HG03558 (cell line): ENCODE data around the gene PSME3.

Source experiments
- ATAC-seq: cut with Tn5 transposase; IDR thresholded peaks from one replicate; pipeline ENCODE4 v1.9.1; 2021; ENCODE audit warnings: moderate number of reproducible peaks; ENCODE audit not compliant: unreplicated experiment; ENCODE audit errors: extremely low read depth

Gene PSME3

GRCh38 chr17:42814633-42815399 is 18.4 kb upstream of the PSME3 start:
- no peak for ATAC-seq

DNA sequence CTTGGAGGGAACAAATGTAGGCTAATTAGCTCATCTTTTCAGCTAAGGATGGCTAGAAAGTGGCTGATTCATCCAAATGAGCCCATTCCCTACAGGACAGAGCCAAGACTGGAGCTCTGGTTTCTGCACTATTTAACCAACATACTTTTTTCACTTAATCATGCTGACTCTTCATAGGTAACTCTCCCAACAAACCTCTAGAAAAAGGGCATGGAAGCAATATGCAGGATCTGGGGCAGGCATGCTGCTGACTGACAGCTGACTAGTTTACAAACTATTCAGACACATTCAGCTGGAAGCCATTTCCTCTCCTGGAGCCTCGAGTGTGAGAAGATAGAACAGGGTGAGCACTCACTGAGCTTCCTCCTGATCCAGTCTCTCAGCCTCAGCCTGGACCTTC is 15.3 kb upstream of the PSME3 start:
- ATAC-seq: no peak

- ATAC-seq: no peak
Measured at GRCh38 chr17:42818379-42818778, 14.8 kb upstream of the PSME3 start.

DNA sequence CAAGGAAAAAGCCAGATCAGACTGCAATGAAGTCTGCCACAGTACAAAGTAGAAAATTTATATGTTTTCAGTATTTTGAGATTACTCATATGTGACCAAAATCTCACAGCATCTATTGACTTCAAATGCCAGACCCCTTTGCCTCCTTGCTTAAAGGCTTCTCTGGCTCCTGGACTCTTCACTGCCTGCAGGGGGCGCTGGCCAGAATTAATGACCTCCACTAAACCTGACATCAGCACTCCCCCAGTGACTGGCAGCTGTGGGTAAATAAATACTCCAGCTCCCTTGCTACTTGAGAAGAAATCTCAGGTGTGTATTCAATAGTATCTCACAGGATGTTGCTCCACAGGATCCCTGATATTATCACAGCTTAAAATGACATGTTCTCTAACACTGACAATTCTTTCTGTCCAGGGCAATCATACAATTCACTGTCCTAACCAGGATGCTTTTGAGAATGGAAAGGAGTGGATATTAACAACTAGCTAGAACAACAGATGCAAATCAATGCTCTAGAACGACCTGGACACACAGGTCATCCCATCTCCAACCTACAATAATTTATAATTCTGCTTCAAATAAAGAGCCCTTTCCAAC is 13.2 kb upstream of the PSME3 start:
- ATAC-seq: no peak

DNA sequence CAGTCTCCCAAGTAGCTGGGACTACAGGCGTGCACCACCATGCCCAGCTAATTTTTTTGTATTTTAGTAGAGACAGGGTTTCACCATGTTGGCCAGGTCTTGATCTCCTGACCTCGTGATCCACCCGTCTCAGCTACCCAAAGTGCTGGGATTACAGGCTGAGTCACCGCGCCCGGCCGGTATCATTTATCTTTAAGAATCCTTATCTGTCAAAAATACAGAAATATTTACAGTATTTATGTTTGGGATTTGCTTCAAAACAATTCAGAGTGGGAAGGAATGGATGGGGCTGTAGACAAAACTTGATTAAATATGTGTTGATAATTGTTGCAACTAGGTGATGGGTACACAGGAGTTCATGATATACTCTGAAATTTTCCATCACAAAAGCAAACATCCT is 12.0 kb upstream of the PSME3 start:
- ATAC-seq: no peak

DNA sequence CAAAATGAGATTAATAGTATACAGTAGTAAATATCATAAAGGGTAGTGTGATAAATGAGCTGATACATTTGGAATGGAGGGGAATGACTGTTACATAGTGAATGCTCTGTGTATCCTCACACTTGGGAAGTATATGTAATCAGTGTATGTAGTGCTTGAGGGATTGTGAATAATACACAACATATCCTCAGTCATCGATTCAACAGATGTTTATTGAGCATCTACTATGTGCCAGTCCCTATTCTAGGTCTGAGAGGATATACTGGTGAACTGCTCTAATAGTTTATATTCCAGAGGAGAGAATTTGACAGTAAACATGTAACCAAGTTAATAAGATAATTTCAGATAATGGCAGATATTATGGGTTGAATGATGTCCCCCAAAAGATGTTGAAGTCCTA is 5.7 kb upstream of the PSME3 start:
- ATAC-seq: no peak

DNA sequence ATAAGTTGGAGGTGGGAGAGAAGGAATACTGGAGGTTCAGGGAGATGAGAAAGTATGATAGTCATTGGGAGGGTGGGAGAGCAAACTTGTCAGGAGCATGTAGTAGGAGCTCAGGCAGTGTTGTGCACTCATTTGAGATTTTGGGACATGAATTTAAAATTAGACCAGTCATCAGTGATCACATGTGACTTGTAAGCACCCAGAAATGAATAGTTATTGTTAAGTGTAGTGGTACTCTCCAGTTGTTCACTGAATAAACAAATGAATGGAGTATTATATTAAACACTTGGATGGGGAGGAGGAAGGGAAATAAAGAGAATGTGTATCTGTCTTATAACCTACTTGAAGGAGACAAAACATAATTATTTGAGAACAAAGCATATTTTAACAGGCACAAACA is 2.2 kb upstream of the PSME3 start:
- no peak for ATAC-seq

DNA sequence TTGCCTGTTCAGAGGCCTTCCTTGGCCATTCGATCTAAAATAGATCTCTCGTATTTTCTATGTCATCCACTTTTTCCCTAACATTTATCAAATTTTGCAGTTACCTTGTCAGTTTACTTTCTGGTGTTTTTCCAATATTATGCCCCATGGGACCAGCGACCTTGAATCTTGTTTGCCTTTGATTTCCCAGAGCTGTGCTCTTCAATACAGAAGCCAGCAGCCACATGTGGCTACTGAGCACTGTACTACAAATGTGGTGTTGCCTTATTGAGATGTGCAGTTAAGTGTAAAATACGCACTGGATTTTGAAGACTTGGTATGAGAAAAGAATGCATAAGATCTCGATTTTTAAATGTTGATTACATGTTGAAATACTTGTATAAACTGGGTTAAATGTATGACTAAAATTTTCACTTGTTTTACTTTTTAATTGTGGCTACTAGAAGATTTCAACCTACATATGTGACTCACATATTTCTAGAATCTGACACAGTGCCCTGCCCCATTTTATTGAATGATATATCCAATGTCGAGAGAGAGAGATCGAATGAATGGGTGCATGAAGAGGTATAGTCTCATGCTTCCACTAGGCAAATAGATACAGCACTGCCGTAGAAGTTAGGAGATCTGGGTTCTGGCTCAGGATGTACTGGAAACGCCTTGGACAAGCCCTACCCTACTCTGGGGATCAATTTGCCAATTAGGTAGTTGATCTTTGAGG is 824 bp upstream of the PSME3 start:
- ATAC-seq: no peak

GRCh38 chr17:42833767-42834422 is 698 bp downstream of the PSME3 start:
- ATAC-seq: no peak

DNA sequence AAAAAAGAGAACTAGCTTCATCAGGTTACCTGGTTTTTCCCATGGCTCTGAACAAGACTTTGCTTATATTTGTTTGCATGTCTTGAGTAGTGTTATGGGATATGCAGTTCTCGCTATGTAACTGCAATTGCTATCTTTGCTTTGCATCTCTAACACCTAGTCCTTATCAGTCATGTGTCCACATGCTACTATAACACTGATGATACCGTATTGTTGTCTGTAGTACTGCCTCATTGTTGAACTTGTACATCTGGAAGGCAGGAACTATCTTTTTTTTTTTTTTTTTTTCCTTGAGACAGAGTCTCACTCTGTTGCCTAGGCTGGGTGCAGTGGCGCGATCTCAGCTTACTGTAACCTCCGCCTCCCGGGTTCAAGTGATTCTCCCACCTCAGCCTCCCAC is 2.5 kb downstream of the PSME3 start:
- no peak for ATAC-seq

DNA sequence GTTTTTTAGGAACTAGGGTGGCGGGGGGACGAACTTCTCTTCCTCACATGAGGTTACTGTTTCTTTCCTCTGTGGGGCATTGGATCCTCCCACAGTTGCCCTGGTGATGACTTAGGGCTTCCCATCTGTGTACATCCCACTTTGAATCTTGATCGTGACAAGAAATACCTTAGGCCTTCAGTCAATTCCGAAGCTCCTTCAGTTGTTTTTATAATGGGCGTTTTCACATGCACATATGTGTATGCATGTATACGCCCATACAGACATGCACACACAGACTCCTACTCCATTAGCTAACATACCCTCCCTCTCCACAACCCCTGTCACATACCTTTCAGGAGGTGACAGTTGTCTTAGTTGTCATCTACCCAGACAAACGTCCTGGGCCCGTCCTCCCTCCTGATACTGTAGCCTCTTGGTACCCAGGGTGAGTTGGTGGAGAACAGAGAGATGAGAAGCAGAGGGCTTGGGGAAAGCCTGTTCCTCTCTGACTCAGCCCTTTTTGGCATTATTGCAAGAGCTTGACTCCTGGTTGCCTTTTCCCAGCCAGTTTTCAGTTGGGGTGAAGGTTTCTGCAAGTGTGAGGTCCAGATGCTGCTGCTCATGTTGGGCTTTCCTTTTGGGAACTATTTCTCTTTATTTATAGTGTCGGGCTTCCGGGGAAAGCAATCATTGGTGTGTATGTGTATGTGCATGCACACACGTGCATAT is 8.9 kb downstream of the PSME3 start:
- ATAC-seq: no peak

DNA sequence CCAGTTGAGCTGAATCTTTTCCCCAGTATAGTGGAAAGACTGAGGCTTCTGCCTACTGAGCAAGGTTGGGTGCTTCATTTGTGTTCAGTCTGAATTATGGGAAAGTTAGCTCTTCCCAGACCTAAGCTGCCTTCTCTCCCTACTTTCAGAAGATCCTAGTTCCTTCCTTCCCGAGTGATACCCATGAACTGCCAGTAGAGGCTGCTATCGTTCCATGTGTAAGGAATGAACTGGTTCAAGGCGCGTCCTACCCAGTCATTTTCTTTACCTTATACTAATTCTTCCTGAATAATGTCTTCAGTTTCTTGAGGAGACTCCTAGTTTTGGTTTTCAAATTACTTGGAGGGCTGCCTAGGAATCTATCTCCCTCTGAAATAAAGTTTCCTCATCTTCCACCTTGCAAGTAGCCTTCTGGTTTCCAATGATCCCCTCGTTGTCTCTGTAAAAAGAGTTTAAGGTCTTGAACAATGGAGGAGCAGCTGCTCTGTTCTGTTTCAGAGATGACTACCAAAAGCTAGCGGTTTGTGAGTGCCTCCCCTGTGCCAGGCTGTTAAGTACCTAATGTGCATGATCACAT is 10.2 kb downstream of the PSME3 start:
- no peak for ATAC-seq

DNA sequence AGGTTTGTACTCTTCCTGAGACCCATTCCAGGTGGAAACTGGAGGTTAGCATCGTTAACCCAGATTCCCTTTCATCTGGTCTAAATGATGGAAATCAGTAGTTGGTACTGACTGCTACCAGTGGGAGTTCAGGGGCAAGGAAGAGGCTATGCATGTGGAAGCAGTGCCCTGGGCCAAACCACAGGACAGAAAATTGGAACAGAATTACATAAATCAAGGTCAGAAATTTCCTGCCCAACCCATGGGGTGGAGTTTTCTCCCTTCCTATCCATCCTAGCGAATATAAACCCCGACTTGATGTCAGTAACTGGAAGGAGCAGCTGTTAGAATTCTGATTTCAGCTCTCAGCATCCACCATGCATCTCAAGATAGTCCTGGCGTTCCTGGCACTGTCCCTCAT is 11.1 kb downstream of the PSME3 start, which contains the start of gene AOC2:
Gene AOC2 (plus strand): TSS at position 310 of the 400 bp plus-strand sequence. CDS start 47 bp downstream, at position 357.
- no peak for ATAC-seq

DNA sequence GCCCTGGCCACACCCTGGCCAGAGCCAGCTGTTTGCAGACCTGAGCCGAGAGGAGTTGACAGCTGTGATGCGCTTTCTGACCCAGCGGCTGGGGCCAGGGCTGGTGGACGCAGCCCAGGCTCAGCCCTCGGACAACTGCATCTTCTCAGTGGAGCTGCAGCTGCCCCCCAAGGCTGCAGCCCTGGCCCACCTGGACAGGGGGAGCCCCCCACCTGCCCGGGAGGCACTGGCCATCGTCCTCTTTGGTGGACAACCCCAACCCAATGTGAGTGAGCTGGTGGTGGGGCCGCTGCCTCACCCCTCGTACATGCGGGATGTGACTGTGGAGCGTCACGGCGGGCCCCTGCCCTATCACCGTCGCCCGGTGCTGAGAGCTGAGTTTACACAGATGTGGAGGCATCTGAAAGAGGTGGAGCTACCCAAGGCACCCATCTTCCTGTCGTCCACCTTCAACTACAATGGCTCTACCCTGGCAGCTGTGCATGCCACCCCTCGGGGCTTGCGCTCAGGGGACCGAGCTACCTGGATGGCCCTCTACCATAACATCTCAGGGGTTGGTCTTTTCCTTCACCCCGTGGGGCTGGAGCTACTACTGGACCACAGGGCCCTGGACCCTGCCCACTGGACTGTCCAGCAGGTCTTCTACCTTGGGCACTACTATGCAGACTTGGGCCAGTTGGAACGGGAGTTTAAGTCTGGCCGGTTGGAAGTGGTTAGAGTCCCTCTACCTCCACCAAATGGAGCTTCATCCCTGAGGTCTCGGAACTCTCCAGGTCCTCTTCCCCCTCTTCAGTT is 11.8 kb downstream of the PSME3 start:
- ATAC-seq: no peak

GRCh38 chr17:42845556-42845917 is 12.3 kb downstream of the PSME3 start:
- no peak for ATAC-seq

DNA sequence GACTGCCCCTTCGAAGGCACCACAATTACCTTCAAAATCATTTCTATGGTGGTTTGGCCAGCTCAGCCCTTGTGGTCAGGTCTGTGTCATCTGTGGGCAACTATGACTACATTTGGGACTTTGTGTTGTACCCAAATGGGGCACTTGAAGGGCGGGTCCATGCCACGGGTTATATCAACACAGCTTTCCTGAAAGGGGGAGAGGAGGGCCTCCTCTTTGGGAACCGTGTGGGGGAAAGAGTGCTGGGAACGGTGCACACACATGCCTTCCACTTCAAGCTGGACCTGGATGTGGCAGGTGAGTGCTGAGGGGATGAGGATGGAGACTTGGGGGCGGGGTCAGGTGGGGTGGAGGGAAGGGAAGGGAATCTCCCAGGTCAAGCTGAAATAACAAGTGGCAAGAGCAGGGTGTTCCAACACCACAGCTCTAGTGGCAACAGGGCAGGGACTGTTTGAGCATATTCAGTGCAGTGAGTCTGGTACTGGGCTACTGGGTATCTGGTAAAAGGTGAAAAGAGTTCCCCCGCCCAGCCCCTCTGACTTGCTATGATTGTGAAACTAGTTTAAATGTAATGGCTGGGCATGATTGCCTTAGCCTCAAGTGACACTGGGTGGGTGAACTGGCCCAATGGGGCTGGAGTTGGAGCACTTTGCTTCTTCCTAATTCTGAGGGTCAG is 12.9 kb downstream of the PSME3 start:
- no peak for ATAC-seq

- no peak for ATAC-seq
Measured at GRCh38 chr17:42846594-42847280, 13.5 kb downstream of the PSME3 start.

DNA sequence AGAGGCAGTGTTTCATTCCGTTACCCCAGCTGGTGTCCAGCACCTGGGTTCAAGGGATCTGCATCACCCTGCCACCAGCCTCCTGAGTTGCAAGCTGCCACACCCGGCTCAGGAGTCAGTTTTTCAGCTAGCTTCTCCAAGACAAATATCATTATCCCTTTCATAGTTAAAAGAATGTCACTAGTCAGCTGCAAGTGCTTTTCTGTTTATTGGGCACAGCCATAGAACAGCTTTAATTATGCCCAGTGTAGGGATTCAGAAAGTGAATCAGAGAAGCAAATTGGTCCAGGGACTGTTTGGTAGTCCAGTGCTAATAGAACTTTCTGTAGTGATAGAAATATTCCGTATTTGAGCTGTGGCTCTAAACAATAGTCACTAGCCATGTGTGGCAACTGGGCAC is 14.9 kb downstream of the PSME3 start:
- ATAC-seq: no peak
